ENCODE measurements around the gene SMIM15. TPM values are rescaled to one million over a fixed set of nuclear protein-coding genes. Genes with fewer than 3 reads are reported as not detected.

Gene SMIM15
- total and polyA plus RNA-seq, 2 donors (not counting 3 experiments of a cell fraction or from before 2014, with no cell fraction given), result 18.4 to 48.8 TPM

- BruUV-seq (replicated peaks), result no TSS peak
- FAIRE-seq (no peak), DNase-seq (ENCODE audit: low read depth, low spot score) (no peak)
- TF ChIP-seq GATA2 (IDR thresholded peaks at IDR 0.05; ENCODE audit: insufficient read depth, insufficient read length, low read depth, low read length) (no peak), EZH2 (IDR thresholded peaks at IDR 0.05; ENCODE audit: borderline replicate concordance, low read depth, low read length, severe bottlenecking) (no peak), CTCF (IDR thresholded peaks at IDR 0.05; ENCODE audit: extremely low read depth in 1 of 2, insufficient read depth in 1 of 2, low read depth in 1 of 2, low read length in 2 of 2) (no peak), MAX (IDR thresholded peaks at IDR 0.05; ENCODE audit: insufficient read depth, insufficient read length) (no peak), POLR2AphosphoS5 (IDR thresholded peaks at IDR 0.05; ENCODE audit: insufficient read depth, low read depth, low read length) (no peak), FOS (IDR thresholded peaks at IDR 0.05; ENCODE audit: borderline replicate concordance, insufficient read depth, low read length) (no peak), JUN (IDR thresholded peaks at IDR 0.05; ENCODE audit: borderline replicate concordance, insufficient read depth, insufficient read length, low read depth) (no peak)
- CTCF ChIA-PET, result no interaction called here
- no peak overlapping the region for H3K9ac ChIP-seq (replicated peaks; ENCODE audit: extremely low read depth, insufficient read depth, low read length)
- H3K9me3 ChIP-seq (replicated peaks; ENCODE audit: control insufficient read depth, insufficient read depth, low read length), result no peaks in the 10 kb centered on the region
- dilution Hi-C loops (cut with MboI; ENCODE audit: extremely low pct_ligation_motif_present, low sequenced_read_pairs) (no loop called here), intact Hi-C loops (cut with micrococcal nuclease) (no loop called here)
- no peaks in the 10 kb centered on the region for H3K79me2 ChIP-seq (ENCODE audit: control insufficient read depth, insufficient read depth, low read length)
- no peaks in the 10 kb centered on the region for H4K20me1 ChIP-seq (replicated peaks; ENCODE audit: control insufficient read depth, extremely low read depth, insufficient read depth, low read length)
- H3K9me1 ChIP-seq (replicated peaks; ENCODE audit: control insufficient read depth, extremely low read depth, insufficient read depth, low read length), result no peaks in the 10 kb centered on the region
- POLR2A ChIA-PET, result no interaction called here
- no peak overlapping the region for H2AFZ ChIP-seq (ENCODE audit: low read depth, low read length)
- H3K4me1 ChIP-seq (ENCODE audit: control insufficient read depth, extremely low read depth, insufficient read depth, low read length), result no peaks in the 10 kb centered on the region
- no peak overlapping the region for H3K27ac ChIP-seq (ENCODE audit: insufficient read depth, low read depth, low read length)
- no peaks in the 10 kb centered on the region for H3K27me3 ChIP-seq (ENCODE audit: control insufficient read depth in 2 of 2, insufficient read depth in 2 of 2, low read length in 2 of 2)
- H3K4me3 ChIP-seq (replicated peaks in 1 of 3; ENCODE audit: insufficient read depth in 1 of 3, low read depth in 1 of 3, low read length in 3 of 3), result no peak overlapping the region
- H3K4me2 ChIP-seq (ENCODE audit: insufficient read depth, low read length), result no peak overlapping the region
- no peaks in the 10 kb centered on the region for H3K36me3 ChIP-seq (ENCODE audit: control insufficient read depth in 2 of 2, extremely low read depth in 1 of 2, insufficient read depth in 2 of 2, low read length in 2 of 2)
Measured at GRCh38 chr5:61123145-61123544, 39.1 kb downstream of the SMIM15 start.
